ENCODE measurements around the gene ZBTB37.

DNA sequence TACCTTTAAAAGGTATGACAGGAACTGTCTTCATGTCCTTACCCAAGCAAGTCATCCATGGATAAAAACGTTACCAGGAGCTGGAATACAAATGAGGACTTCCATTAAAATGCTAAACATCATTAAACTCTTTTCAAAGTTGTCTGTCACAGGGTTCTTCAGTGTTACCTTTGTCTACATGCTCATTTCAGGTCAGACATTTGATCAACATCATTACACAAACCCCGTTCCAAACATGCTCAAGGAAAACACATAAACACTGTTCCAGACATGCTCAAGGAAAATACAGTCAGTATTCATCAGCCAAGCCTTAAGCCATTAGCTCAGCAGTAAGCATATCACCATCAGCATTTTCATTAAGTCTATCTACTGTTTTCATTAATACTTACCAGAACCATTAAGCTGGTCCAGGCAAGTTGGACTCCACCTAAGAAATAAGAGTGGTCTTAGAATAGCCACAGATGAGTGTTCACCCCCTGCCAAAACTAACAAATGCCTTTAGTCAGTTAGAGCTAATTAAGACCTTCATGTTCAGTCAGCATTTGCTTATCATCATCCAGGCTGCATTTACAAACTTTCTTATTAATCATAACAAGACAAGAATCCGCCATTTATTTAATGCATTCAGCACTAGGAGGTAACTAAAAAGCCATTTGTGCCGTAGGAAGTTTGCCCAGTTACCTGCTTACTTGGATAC lies 2.6 kb upstream of the ZBTB37 start:
- TF ChIP-seq, protein P1, sequence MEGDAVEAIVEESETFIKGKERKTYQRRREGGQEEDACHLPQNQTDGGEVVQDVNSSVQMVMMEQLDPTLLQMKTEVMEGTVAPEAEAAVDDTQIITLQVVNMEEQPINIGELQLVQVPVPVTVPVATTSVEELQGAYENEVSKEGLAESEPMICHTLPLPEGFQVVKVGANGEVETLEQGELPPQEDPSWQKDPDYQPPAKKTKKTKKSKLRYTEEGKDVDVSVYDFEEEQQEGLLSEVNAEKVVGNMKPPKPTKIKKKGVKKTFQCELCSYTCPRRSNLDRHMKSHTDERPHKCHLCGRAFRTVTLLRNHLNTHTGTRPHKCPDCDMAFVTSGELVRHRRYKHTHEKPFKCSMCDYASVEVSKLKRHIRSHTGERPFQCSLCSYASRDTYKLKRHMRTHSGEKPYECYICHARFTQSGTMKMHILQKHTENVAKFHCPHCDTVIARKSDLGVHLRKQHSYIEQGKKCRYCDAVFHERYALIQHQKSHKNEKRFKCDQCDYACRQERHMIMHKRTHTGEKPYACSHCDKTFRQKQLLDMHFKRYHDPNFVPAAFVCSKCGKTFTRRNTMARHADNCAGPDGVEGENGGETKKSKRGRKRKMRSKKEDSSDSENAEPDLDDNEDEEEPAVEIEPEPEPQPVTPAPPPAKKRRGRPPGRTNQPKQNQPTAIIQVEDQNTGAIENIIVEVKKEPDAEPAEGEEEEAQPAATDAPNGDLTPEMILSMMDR (IDR thresholded peaks at IDR 0.05; ENCODE audit: low read depth, low read length) = no peak
- TF ChIP-seq POLR2A (IDR thresholded peaks at IDR 0.05; ENCODE audit: extremely low read depth, insufficient read length) (no peak), MYC (IDR thresholded peaks at IDR 0.05; ENCODE audit: low read depth, low read length) (no peak)
- TF ChIP-seq, protein P2, sequence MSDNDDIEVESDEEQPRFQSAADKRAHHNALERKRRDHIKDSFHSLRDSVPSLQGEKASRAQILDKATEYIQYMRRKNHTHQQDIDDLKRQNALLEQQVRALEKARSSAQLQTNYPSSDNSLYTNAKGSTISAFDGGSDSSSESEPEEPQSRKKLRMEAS (IDR thresholded peaks at IDR 0.05; ENCODE audit: low read depth, low read length) = no peak

Data from NB4 (cell line).